ENCODE results near the gene INHBE.
A peak's percentile ranks its signal among the peaks of the same experiment; 100 is the strongest.

INHBE gene

GRCh38 chr12:57473886-57474285, 18.8 kb downstream of the INHBE start:
- Mint-ChIP-seq H3K27ac (peak overlapping the region; percentile 90), H3K36me3 (peaks cover 8% of the 10 kb centered on the region), H3K4me3 (peak overlapping the region; percentile 88), H3K27me3 (no peaks in the 10 kb centered on the region), H3K4me1 (ENCODE audit: low read depth) (peaks cover 60% of the 10 kb centered on the region), H3K9me3 (ENCODE audit: low read depth) (no peaks in the 10 kb centered on the region)

GRCh38 chr12:57474430-57474829, 19.3 kb downstream of the INHBE start:
- Mint-ChIP-seq H3K36me3 (peaks cover 8% of the 10 kb centered on the region), H3K27ac (peak overlapping the region; percentile 90), H3K9me3 (ENCODE audit: low read depth) (no peaks in the 10 kb centered on the region), H3K27me3 (no peaks in the 10 kb centered on the region), H3K4me1 (ENCODE audit: low read depth) (peaks cover 66% of the 10 kb centered on the region), H3K4me3 (peak overlapping the region; percentile 88)

- H3K36me3 Mint-ChIP-seq: peaks cover 8% of the 10 kb centered on the region
- H3K4me3 Mint-ChIP-seq: peak overlapping the region; percentile 88
- H3K27me3 Mint-ChIP-seq: no peaks in the 10 kb centered on the region
- H3K9me3 Mint-ChIP-seq (ENCODE audit: low read depth): no peaks in the 10 kb centered on the region
- peak overlapping the region; percentile 90 for H3K27ac Mint-ChIP-seq
- H3K4me1 Mint-ChIP-seq (ENCODE audit: low read depth): peaks cover 68% of the 10 kb centered on the region
Measured at GRCh38 chr12:57474862-57475261, 19.8 kb downstream of the INHBE start.

GRCh38 chr12:57475271-57476161, 20.4 kb downstream of the INHBE start:
- no peaks in the 10 kb centered on the region for H3K9me3 Mint-ChIP-seq (ENCODE audit: low read depth)
- H3K36me3 Mint-ChIP-seq: peaks cover 8% of the 10 kb centered on the region
- H3K27me3 Mint-ChIP-seq: no peaks in the 10 kb centered on the region
- H3K4me3 Mint-ChIP-seq: peak overlapping the region; percentile 95
- H3K4me1 Mint-ChIP-seq (ENCODE audit: low read depth): peaks cover 75% of the 10 kb centered on the region
- peak overlapping the region; percentile 100 for H3K27ac Mint-ChIP-seq

DNA sequence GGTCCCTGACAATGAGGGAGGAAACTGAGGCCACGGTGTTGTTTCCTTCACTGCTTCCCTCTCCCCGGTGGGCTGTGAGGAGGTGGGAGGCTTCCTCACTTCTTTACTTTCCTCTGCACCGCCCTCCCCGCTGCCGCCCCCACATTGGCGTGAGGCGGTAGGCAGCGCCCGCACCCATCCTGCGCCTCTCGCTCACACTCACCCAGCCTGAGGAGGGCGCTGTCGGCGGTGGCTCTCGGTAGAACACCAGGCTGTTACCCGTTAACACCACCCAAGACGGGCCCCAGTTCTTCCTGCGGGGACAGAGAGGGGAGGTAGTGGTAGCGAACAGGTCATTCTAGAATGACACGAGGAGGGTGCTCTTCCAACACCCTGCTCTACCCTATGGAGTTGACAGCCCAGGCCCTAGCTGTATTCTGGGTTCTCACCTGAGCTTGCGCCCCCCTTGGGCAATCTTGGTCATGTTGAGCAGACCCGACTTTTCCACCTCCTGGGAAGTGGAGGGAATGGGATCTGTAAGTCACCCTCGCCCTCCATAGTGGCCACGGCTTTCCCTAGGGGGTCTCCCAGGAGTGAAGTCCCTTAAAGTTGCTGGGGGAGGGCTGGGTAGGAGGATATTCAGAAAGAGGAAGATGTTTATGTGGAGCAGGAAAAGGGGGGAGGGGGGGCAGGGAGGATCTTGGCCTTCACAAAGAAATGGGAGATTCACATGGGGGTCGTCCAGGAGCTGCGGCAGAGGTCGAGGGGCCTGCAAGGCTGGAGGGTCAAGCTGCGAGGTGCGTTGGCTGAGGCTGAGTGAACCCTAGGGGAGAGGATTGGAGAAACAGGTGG, 21.3 kb downstream of the INHBE start:
- Mint-ChIP-seq H3K27me3 (no peaks in the 10 kb centered on the region), H3K27ac (peak overlapping the region; percentile 100), H3K4me3 (peak overlapping the region; percentile 95), H3K36me3 (peaks cover 8% of the 10 kb centered on the region), H3K4me1 (ENCODE audit: low read depth) (peaks cover 83% of the 10 kb centered on the region), H3K9me3 (ENCODE audit: low read depth) (no peaks in the 10 kb centered on the region)

GRCh38 chr12:57476993-57477709, 22.0 kb downstream of the INHBE start:
- Mint-ChIP-seq H3K36me3 (peaks cover 11% of the 10 kb centered on the region), H3K4me3 (peak overlapping the region; percentile 95), H3K9me3 (ENCODE audit: low read depth) (no peaks in the 10 kb centered on the region), H3K27ac (peak overlapping the region; percentile 100), H3K27me3 (no peaks in the 10 kb centered on the region), H3K4me1 (ENCODE audit: low read depth) (peaks cover 87% of the 10 kb centered on the region)

- Mint-ChIP-seq H3K27ac (peak overlapping the region; percentile 100), H3K36me3 (peaks cover 11% of the 10 kb centered on the region), H3K9me3 (ENCODE audit: low read depth) (no peaks in the 10 kb centered on the region), H3K27me3 (no peaks in the 10 kb centered on the region), H3K4me1 (ENCODE audit: low read depth) (peaks cover 79% of the 10 kb centered on the region), H3K4me3 (peak overlapping the region; percentile 95)
Measured at GRCh38 chr12:57477710-57478681, 22.9 kb downstream of the INHBE start.

- H3K4me3 Mint-ChIP-seq: peak overlapping the region; percentile 95
- H3K27me3 Mint-ChIP-seq: no peaks in the 10 kb centered on the region
- H3K36me3 Mint-ChIP-seq: peaks cover 7% of the 10 kb centered on the region
- H3K27ac Mint-ChIP-seq: peak overlapping the region; percentile 100
- no peaks in the 10 kb centered on the region for H3K9me3 Mint-ChIP-seq (ENCODE audit: low read depth)
- peaks cover 76% of the 10 kb centered on the region for H3K4me1 Mint-ChIP-seq (ENCODE audit: low read depth)
Measured at GRCh38 chr12:57479043-57479375, 23.9 kb downstream of the INHBE start.

GRCh38 chr12:57479376-57480115, 24.4 kb downstream of the INHBE start, which contains the start of gene ARHGAP9:
TSS of gene ARHGAP9 (minus strand) at chr12:57479866. CDS start at chr12:57479406, 460 bp downstream.
- Mint-ChIP-seq H3K27ac (peak within 1 kb of the TSS; percentile 100), H3K9me3 (ENCODE audit: low read depth) (no peaks in the 10 kb centered on the region), H3K36me3 (peaks cover 4% of the 10 kb centered on the region), H3K4me1 (ENCODE audit: low read depth) (peaks cover 71% of the 10 kb centered on the region), H3K27me3 (no peaks in the 10 kb centered on the region), H3K4me3 (peak within 1 kb of the TSS; percentile 95)

GRCh38 chr12:57481671-57482070, 26.6 kb downstream of the INHBE start:
- peaks cover 56% of the 10 kb centered on the region for H3K4me1 Mint-ChIP-seq (ENCODE audit: low read depth)
- H3K27ac Mint-ChIP-seq: peak overlapping the region; percentile 100
- H3K27me3 Mint-ChIP-seq: no peaks in the 10 kb centered on the region
- peak overlapping the region; percentile 6 for H3K4me3 Mint-ChIP-seq
- peaks cover 2% of the 10 kb centered on the region for H3K36me3 Mint-ChIP-seq
- H3K9me3 Mint-ChIP-seq (ENCODE audit: low read depth): no peaks in the 10 kb centered on the region

- H3K4me1 Mint-ChIP-seq (ENCODE audit: low read depth): peaks cover 47% of the 10 kb centered on the region
- no peaks in the 10 kb centered on the region for H3K27me3 Mint-ChIP-seq
- H3K27ac Mint-ChIP-seq: peak overlapping the region; percentile 31
- H3K4me3 Mint-ChIP-seq: no peak overlapping the region
- peaks cover 2% of the 10 kb centered on the region for H3K36me3 Mint-ChIP-seq
- no peaks in the 10 kb centered on the region for H3K9me3 Mint-ChIP-seq (ENCODE audit: low read depth)
Measured at GRCh38 chr12:57483466-57483865, 28.4 kb downstream of the INHBE start.

GRCh38 chr12:57485695-57486094, 30.6 kb downstream of the INHBE start:
- H3K27me3 Mint-ChIP-seq: no peaks in the 10 kb centered on the region
- no peaks in the 10 kb centered on the region for H3K9me3 Mint-ChIP-seq (ENCODE audit: low read depth)
- peaks cover 10% of the 10 kb centered on the region for H3K36me3 Mint-ChIP-seq
- H3K27ac Mint-ChIP-seq: no peak overlapping the region
- no peak overlapping the region for H3K4me3 Mint-ChIP-seq
- H3K4me1 Mint-ChIP-seq (ENCODE audit: low read depth): peaks cover 39% of the 10 kb centered on the region

DNA sequence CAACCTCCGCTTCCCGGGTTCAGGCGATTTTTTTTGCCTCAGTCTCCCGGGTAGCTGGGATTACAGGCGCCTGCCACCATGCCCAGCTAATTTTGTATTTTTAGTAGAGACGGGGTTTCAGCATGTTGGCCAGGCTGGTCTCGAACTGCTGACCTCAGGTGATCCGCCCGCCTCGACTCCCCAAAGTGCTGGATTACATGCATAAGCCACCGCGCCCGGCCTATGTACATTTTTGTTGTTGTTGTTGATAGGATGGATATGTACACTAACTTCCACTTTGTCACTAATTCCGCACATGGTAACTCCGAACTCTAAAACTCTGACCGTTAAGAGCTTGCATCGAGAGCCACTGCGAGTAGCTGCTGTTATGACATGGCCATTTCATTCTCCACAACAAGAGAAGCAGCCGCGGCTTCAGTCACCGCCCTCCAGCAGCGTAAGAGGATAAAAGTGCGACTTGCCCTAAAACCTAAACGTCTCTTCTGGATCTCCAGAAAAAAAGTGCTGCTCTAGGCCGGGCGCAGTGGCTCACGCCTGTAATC, 32.0 kb downstream of the INHBE start:
- H3K4me3 Mint-ChIP-seq: no peak overlapping the region
- H3K4me1 Mint-ChIP-seq (ENCODE audit: low read depth): peaks cover 31% of the 10 kb centered on the region
- peaks cover 12% of the 10 kb centered on the region for H3K36me3 Mint-ChIP-seq
- H3K9me3 Mint-ChIP-seq (ENCODE audit: low read depth): no peaks in the 10 kb centered on the region
- H3K27me3 Mint-ChIP-seq: no peaks in the 10 kb centered on the region
- H3K27ac Mint-ChIP-seq: peak overlapping the region; percentile 98

All from activated naive CD8-positive, alpha-beta T cell (primary cell).